ENCODE data around the gene NCK1. TPM values are rescaled to one million over a fixed set of nuclear protein-coding genes. Genes with fewer than 3 reads are reported as not detected.

The NCK1 gene
- total and polyA plus RNA-seq, 2 of the 13 experiments (the other 11 are each of a cell fraction or from before 2014, with no cell fraction given) = 14.7 to 30.4 TPM

- TF ChIP-seq ARID5B (CRISPR knock-in tag; IDR thresholded peaks at IDR 0.05) (no peak), MXD1 (CRISPR knock-in tag; IDR thresholded peaks at IDR 0.05) (no peak), POGZ (CRISPR knock-in tag; IDR thresholded peaks at IDR 0.05) (no peak), TP53 (CRISPR knock-in tag; conservative IDR thresholded peaks at IDR 0.05) (no peak), DMTF1 (CRISPR knock-in tag; IDR thresholded peaks at IDR 0.05) (no peak), SOX6 (IDR thresholded peaks at IDR 0.05) (no peak), SOX6 (CRISPR knock-in tag; IDR thresholded peaks at IDR 0.05) (no peak), ZBTB33 (CRISPR knock-in tag; IDR thresholded peaks at IDR 0.05) (no peak), ZNF34 (CRISPR knock-in tag; IDR thresholded peaks at IDR 0.05; ENCODE audit: borderline replicate concordance) (no peak), ZNF256 (CRISPR knock-in tag; conservative IDR thresholded peaks at IDR 0.05) (no peak), ZNF143 (CRISPR knock-in tag; IDR thresholded peaks at IDR 0.05) (peak; percentile 51; the same call in 1 of the 2 replicates), KAT7 (CRISPR knock-in tag; IDR thresholded peaks at IDR 0.05; ENCODE audit: borderline replicate concordance) (no peak), SETDB1 (CRISPR knock-in tag; IDR thresholded peaks at IDR 0.05; ENCODE audit: borderline replicate concordance) (no peak), SOX13 (IDR thresholded peaks at IDR 0.05) (no peak), SOX13 (CRISPR knock-in tag; conservative IDR thresholded peaks at IDR 0.05 in 1 of 2, IDR thresholded peaks at IDR 0.05 in 1 of 2) (no peak), ZNF282 (IDR thresholded peaks at IDR 0.05; ENCODE audit: partially characterized antibody) (no peak), SAFB2 (CRISPR knock-in tag; IDR thresholded peaks at IDR 0.05; ENCODE audit: borderline replicate concordance, low read depth) (no peak), HMGA1 (CRISPR knock-in tag; conservative IDR thresholded peaks at IDR 0.05) (no peak)
- TF ChIP-seq, protein P1, sequence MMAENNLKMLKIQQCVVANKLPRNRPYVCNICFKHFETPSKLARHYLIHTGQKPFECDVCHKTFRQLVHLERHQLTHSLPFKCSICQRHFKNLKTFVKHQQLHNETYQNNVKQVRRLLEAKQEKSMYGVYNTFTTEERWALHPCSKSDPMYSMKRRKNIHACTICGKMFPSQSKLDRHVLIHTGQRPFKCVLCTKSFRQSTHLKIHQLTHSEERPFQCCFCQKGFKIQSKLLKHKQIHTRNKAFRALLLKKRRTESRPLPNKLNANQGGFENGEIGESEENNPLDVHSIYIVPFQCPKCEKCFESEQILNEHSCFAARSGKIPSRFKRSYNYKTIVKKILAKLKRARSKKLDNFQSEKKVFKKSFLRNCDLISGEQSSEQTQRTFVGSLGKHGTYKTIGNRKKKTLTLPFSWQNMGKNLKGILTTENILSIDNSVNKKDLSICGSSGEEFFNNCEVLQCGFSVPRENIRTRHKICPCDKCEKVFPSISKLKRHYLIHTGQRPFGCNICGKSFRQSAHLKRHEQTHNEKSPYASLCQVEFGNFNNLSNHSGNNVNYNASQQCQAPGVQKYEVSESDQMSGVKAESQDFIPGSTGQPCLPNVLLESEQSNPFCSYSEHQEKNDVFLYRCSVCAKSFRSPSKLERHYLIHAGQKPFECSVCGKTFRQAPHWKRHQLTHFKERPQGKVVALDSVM (CRISPR knock-in tag; IDR thresholded peaks at IDR 0.05) = no peak
These were observed 20.6 kb downstream of the NCK1 start (continued) for GRCh38 chr3:136882571-136882970.
